NCI-H510A treated with DMSO at 0.1 percent for 48 hours (cell line): ENCODE data around the gene OBSL1.

Source experiments
- DNase-seq: peaks from one replicate; lab custom pipeline; 2025; lab: John Stamatoyannopoulos, UW

OBSL1 gene

DNA sequence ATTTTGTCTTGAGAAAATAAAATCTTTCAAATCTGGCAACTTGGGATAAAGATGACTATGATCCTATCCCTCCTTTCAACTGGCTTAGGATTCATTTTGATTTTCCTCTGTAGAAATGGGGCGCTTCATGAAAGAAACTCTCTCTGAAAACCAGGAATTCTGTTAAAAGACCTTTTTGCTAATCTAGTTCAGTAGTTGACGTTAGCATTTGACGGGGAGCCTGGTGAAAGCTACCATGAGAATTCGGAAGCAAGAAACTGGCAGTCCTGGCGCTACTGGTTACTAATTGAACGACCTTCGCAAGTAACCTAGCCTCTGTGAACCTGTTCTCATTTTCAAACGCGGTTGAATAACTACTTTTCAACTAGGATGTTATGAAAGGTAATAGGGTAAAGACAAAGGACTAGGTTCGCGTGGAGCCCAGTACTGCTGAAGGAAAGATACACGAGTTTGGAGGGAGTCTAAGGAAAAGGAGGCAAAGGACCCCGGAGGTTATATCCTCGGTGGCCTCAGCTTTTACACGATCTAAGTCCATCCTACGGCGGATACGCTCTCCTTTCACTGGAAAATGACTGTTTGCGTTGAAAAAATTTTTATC is 25.7 kb upstream of the OBSL1 start:
- peak; percentile 86 for DNase-seq

DNA sequence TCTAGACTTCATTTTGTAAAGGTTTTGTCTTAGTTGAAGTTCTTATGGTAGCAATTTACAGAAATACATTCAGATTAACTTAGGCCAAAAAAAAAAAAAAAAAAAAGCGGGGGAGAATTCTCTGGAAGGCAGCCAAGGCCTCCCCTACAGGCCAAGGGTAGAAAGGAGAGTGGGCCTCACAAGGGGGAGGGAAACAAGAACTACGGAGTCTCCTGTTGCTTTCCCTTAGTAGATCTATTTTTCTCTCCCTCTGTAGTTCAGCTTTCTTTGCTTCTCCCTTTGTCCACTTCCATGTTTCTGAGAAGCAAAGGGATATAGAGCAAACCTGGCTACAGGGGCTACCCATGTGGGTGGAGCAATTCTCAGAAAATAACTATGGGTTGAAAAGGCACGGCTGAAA is 23.9 kb upstream of the OBSL1 start:
- no peak for DNase-seq

GRCh38 chr2:219593154-219593553 is 21.8 kb upstream of the OBSL1 start:
- no peak for DNase-seq

- DNase-seq = no peak
These were observed 21.4 kb upstream of the OBSL1 start for GRCh38 chr2:219592736-219593135.

DNA sequence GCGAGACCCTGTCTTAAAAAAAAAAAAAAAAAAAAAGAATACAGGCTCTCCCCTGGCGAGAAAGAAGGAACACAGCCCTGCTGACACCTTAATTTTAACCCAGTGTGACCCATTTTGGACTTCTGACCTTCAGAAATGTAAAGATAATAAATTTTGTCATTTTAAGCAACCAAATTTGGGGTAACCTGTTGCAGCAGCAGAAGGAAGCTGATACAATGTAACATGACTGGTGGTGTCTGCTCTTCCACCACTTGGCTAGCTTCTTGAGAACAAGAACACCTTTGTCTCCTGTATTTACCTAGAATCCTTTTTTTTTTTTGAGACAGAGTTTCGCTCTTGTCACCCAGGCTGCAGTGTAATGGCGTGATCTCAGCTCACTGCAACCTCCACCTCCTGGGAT is 19.8 kb upstream of the OBSL1 start:
- DNase-seq = no peak

- no peak for DNase-seq
These were observed 10.0 kb upstream of the OBSL1 start for GRCh38 chr2:219581346-219581745.

GRCh38 chr2:219578811-219579613 is 7.7 kb upstream of the OBSL1 start:
- no peak for DNase-seq

GRCh38 chr2:219576505-219577388 is 5.4 kb upstream of the OBSL1 start:
- DNase-seq = peak; percentile 71

GRCh38 chr2:219575566-219576504 is 4.5 kb upstream of the OBSL1 start:
- peak; percentile 44 for DNase-seq

- DNase-seq = peak; percentile 81
These were observed 3.4 kb upstream of the OBSL1 start for GRCh38 chr2:219574484-219575311.

- DNase-seq = peak; percentile 76
These were observed 1.8 kb upstream of the OBSL1 start for GRCh38 chr2:219573166-219573565.

DNA sequence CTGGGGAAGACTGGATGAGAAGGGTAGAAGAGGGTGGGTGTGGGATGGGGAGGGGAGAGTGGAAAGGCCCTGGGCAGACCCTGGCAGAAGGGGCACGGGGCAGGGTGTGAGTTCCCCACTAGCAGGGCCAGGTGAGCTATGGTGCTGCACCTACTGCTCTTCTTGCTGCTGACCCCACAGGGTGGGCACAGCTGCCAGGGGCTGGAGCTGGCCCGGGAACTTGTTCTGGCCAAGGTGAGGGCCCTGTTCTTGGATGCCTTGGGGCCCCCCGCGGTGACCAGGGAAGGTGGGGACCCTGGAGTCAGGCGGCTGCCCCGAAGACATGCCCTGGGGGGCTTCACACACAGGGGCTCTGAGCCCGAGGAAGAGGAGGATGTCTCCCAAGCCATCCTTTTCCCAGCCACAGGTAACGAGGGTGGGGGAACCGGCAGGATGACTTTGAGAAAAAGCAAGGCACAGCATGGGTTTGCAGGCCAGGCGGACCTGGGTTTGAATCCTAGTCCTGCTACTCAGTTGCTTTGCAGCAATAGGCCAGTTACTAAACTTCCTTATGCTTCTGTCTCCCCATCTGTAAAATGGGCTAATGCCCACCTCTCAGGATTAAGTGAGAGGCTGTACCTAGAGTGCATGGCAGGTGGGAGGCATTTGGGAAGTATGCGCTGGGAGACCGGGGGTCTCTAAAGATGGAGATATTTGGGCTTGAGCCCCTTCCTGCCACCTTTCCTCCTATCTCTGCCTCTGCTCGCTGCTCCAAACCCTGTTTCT is 1.1 kb upstream of the OBSL1 start, which contains the start of gene INHA:
TSS of gene INHA (plus strand) at position 74 of the 765 bp plus-strand sequence. CDS start at position 139, 65 bp downstream.
- DNase-seq = no peak

DNA sequence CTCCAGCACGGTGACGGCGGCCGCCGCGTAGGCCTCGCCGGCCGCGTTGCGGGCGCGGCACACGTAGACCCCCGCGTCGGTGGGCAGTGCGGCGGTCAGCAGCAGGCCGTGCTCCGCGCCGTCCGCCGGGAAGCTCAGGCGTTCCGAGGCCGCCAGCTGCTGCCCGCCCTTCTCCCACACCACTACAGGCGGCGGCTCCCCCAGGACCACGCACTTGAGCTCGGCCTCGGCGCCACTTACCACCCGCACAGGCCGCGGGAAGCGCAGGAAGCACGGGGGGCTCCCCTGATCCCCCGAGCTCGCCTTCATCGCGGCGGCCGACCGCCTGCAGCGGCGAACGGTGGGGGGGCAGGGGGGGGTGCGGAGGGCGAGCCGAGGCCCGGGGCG is 422 bp downstream of the OBSL1 start:
- DNase-seq = no peak

DNA sequence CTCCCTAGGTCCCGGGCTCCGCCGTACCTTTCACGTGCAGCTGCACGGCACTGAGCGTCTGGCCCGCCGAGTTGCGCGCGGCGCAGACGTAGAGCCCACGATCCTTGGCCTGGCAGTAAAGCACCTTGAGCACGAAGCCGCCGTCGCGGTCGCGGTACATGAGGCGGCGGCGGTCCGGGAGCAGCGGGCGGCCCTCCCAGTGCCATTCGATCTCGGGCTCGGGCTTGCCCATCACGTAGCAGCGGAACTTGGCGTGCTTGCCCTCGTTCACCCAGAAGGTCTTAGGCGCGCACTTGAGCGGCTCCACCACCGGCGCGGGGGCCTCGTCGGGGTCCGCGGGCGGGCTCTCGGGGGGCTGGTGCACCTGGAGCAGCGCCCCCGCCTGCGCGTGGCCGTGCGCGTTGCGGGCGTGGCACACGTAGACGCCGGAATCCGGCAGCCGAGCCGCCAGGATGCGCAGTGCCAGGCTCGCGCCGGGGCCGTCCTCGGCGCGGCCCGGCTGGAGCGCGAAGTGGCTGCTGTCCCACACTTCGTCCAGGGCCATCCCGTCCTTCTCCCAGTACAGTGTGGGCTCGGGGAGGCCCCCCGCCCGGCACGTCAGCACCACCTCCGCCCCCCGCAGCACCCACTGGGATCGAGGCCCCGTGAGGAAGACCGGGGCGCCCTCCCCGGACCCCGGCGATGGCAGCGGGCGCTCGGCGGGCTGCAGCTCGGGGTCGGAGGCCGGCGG is 980 bp downstream of the OBSL1 start:
- DNase-seq = peak; percentile 35

GRCh38 chr2:219569635-219570034 is 1.7 kb downstream of the OBSL1 start:
- no peak for DNase-seq

GRCh38 chr2:219569041-219569440 is 2.3 kb downstream of the OBSL1 start:
- DNase-seq = no peak

GRCh38 chr2:219567791-219568361 is 3.5 kb downstream of the OBSL1 start:
- DNase-seq = no peak

- DNase-seq = no peak
These were observed 4.2 kb downstream of the OBSL1 start for GRCh38 chr2:219567131-219567530.

GRCh38 chr2:219566640-219567039 is 4.7 kb downstream of the OBSL1 start:
- DNase-seq = no peak
